SK-N-MC (cell line): Measurements from ENCODE around the gene GABBR2.

Source experiments
- EZH2 ChIP-seq: fragments of 200-600 bp; sonication (generic); IDR thresholded peaks from one replicate; pipeline ENCODE4 v1.6.1; 2017; ENCODE audit warnings: antibody characterized with exemption
- POLR2AphosphoS5 ChIP-seq: IDR thresholded peaks from 2 replicates; pipeline ENCODE4 v1.6.1; 2012; ENCODE audit warnings: mild to moderate bottlenecking, low read depth, low read length, borderline replicate concordance

- TF ChIP-seq EZH2, result no peak
- TF ChIP-seq POLR2AphosphoS5, result no peak
These were observed 373.9 kb downstream of the GABBR2 start for GRCh38 chr9:98334796-98335195.
